GM19043 (cell line): Measurements from ENCODE around the gene ZNF83.
"Not testable (repeated sequence)": the region's sequence is repeated elsewhere in the genome, so short reads cannot be mapped to it uniquely, and the experiment has no call there.

Experiments
- ATAC-seq: cut with Tn5 transposase; IDR thresholded peaks from one replicate; pipeline ENCODE4 v1.9.1; 2021; ENCODE audit warnings: low read depth; ENCODE audit not compliant: unreplicated experiment

Gene ZNF83

GRCh38 chr19:52570000-52570861 is 67.9 kb downstream of the ZNF83 start, which contains the start of gene ZNF701:
TSS of gene ZNF701 (plus strand) at chr19:52570287. CDS start at chr19:52574148, 3,861 bp downstream.
- ATAC-seq = peak; percentile 89

- ATAC-seq = not testable (repeated sequence)
Measured at GRCh38 chr19:52569638-52569999, 68.5 kb downstream of the ZNF83 start.

- no peak for ATAC-seq
Measured at GRCh38 chr19:52567921-52568320, 70.2 kb downstream of the ZNF83 start.

GRCh38 chr19:52566588-52566987 is 71.6 kb downstream of the ZNF83 start:
- no peak for ATAC-seq

GRCh38 chr19:52566121-52566520 is 72.0 kb downstream of the ZNF83 start:
- no peak for ATAC-seq
